Measurements from ENCODE around the gene TMEM123. TPM values are rescaled to one million over a fixed set of nuclear protein-coding genes. Genes with fewer than 3 reads are reported as not detected.

TMEM123 gene, protein sequence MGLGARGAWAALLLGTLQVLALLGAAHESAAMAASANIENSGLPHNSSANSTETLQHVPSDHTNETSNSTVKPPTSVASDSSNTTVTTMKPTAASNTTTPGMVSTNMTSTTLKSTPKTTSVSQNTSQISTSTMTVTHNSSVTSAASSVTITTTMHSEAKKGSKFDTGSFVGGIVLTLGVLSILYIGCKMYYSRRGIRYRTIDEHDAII
- 242 and 254 TPM in 2 replicates for total RNA-seq

DNA sequence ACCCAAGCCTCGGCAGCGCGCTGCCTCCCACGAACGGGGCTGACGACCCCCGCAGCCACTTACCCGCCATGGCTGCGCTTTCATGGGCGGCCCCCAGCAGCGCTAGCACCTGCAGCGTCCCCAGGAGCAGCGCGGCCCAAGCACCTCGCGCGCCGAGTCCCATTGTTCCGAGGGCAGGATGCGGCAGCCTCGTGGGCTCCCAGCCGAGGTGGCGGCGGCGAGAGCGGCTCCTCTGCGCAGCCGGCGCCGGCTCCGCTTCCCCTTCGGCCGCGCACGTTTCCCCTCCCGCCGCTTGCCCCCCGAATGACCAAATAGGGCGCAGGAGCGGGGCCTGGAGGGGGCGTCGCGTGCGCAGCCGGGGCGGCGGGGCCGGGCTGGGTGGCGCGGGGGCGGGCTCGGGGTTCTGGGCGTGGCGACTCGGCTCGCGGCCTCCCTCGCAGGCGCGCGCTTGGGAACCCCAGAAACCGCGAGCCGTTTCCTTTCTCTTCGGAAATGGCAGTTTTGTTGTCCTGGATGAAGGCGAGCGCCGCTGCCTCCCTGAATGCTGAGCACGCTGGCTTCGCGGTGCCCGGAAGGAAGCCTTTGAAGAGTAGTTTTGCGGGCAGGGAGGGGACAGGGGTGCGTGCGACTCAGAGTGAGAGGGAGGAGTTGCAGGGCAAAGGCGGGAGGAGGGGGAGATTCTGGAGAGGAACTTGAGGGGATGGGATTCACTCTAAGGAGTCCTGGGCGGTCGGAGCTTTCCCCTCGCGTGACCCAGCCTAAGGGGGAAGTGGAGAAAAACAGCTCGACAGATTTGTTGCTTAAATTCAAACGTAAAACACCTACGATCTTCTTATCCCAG, at the start of gene TMEM123:
TSS of gene TMEM123 (minus strand) at position 305 of the 841 bp plus-strand sequence. CDS start at position 163, 142 bp downstream.

DNA sequence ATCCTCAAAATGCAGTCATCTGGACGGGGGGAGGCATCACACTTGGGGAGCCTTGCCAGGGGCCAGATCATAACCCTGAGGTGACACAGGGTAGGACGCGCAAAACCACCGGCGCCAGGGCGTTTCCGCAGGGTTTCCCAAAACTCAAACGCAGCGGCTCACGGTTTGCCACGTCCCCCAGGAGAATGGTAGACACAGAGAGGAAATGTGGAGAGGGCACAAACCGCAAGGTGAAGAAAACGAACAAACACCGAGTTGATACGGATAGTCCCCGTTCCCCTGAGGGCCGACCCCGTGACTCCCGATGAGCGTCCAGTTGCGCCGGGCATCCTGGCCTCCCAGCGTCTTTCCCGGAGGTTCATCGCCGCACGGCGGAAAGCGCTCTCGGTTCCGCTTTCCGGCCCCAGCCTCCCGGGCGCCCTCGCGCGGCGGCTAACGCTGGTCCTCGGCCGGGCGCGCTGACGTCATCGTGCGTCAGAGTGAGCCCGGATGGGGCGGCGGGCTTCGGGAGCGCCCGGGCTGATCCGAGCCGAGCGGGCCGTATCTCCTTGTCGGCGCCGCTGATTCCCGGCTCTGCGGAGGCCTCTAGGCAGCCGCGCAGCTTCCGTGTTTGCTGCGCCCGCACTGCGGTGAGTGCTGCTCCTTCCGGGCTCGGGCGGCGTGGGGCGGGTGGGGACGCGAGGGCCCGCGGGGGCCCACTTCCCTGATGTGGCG, 105.7 kb downstream of the TMEM123 start, which contains the start of gene BIRC2:
TSS of gene BIRC2 (plus strand) at position 467 of the 714 bp plus-strand sequence. CDS start 2,641 bp downstream, outside the sequence.

Other genes starting within 250 kb of the TMEM123 start
- 3.1 and 3.4 TPM in 2 replicates for gene BIRC3, start 135.3 kb downstream of the TMEM123 start, total RNA-seq
- gene BIRC2, start 105.6 kb downstream of the TMEM123 start, total RNA-seq = 84.1 and 95.6 TPM in 2 replicates
- gene MMP7, start 78.0 kb upstream of the TMEM123 start, total RNA-seq = 0.57 TPM in 1 of 2 replicates, not detected in the other
- not detected in 2 replicates for gene MMP20, start 172.6 kb upstream of the TMEM123 start, total RNA-seq

All from thoracic aorta endothelial cell (primary cell).